ENCODE data around the gene POP4.
"Not testable (repeated sequence)": the region's sequence is repeated elsewhere in the genome, so short reads cannot be mapped to it uniquely, and the experiment has no call there.

The POP4 gene

DNA sequence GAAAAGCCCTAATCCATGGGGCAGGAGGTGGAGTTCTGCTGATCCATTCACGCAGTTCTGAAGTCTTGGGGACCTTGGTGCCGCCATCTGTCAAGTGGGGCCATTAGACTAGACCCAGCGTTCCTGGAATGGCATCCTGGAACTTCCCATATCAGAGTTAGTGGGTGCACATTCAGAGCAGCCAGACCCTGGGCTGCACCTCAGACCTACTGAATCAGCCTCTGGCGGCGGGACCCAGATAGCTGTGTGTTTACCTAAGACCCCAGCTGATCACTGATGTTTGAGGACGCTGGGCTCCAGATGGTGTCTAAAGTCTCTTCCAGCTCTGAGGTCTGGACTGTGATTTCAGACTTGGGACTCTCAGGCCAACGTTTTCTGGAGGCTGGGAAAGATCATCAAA lies 12.8 kb downstream of the POP4 start:
- Mint-ChIP-seq H3K36me3 (ENCODE audit: insufficient read depth) (peaks cover 27% of the 10 kb centered on the region), H3K27ac (ENCODE audit: low read depth) (no peak overlapping the region), H3K4me3 (no peak overlapping the region), H3K4me1 (peaks cover 59% of the 10 kb centered on the region), H3K27me3 (no peaks in the 10 kb centered on the region), H3K9me3 (no peaks in the 10 kb centered on the region)
- ATAC-seq (replicated peaks; ENCODE audit: extremely low read depth, poor library complexity, severe bottlenecking) (no peak), DNase-seq (ENCODE audit: low spot score in 2 of 2) (no peak)

DNA sequence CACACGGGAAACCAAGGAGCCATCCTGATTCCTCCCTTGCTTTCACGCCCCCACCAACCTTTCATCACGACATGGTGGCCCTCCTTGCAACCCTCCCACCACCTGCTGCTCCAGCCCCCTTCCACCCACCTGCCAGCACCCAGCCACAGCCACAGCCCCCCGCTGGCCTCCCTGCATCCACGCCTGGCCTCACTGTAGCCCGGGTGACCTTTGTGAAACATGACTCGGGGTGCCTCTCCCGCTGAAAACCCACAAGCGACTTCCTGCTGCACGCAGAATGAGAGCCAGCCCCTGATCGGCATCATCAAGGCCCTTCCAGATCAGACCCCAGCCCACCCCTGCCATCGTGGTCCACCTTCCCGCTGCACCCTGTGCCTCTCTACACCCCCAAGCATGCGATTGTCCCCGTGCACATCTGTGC lies 14.9 kb downstream of the POP4 start:
- Mint-ChIP-seq H3K4me1 (peaks cover 54% of the 10 kb centered on the region), H3K27me3 (no peaks in the 10 kb centered on the region), H3K4me3 (peak overlapping the region; percentile 84), H3K36me3 (ENCODE audit: insufficient read depth) (peaks cover 18% of the 10 kb centered on the region), H3K9me3 (no peaks in the 10 kb centered on the region), H3K27ac (ENCODE audit: low read depth) (peak overlapping the region; percentile 69)
- no peak for ATAC-seq (replicated peaks; ENCODE audit: extremely low read depth, poor library complexity, severe bottlenecking)
- no peak for DNase-seq (ENCODE audit: low spot score in 2 of 2)

DNA sequence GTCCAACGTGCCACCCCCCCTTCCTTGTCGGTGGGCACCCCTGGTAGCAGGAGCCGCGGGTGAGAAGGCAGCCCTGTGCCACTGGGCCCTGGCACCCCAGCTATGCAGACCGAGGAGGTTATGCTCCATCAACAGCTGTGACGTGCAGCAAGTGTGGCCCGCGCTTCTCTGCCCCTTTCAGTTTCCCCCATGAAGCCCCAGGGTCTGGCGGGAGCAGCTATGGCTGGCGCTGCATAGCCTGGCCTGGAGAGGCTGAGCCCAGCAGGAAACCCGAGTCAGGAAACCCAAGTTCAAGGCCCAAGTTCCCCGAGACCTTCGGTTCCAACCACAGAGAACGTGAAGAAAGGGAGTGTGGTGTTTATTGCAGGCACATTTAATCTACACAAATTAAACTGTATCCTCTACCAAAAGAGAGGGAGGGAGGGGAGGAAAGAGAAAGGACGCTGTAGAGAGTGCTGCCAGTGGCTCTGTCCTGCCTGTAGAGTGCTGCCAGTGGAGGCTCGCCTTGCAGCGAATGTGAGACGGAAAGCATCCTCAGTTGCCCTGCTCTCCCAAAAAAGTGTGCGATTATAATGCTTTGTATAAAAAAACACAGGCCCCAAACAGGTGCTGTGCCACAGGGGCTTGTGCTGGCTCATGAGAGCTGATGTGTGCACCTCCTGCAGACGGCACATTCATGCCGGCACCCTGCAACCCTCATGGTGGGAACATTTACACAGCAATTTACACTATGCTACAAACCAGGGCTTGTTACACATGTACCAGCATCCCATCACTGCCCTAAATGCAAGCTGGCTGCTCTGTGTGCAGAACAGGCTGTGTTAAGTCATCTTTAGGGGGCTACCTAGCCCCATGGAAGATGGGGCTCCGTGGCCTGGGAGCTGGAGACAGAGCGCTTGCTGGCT lies 16.3 kb downstream of the POP4 start:
- Mint-ChIP-seq H3K4me3 (peak overlapping the region; percentile 84), H3K4me1 (peaks cover 49% of the 10 kb centered on the region), H3K36me3 (ENCODE audit: insufficient read depth) (peaks cover 8% of the 10 kb centered on the region), H3K27me3 (no peaks in the 10 kb centered on the region), H3K9me3 (no peaks in the 10 kb centered on the region), H3K27ac (ENCODE audit: low read depth) (peak overlapping the region; percentile 88)
- peak; percentile 69 for ATAC-seq (replicated peaks; ENCODE audit: extremely low read depth, poor library complexity, severe bottlenecking)
- peak in 1 of 2 donors; percentile 37 for DNase-seq (ENCODE audit: low spot score in 2 of 2)

DNA sequence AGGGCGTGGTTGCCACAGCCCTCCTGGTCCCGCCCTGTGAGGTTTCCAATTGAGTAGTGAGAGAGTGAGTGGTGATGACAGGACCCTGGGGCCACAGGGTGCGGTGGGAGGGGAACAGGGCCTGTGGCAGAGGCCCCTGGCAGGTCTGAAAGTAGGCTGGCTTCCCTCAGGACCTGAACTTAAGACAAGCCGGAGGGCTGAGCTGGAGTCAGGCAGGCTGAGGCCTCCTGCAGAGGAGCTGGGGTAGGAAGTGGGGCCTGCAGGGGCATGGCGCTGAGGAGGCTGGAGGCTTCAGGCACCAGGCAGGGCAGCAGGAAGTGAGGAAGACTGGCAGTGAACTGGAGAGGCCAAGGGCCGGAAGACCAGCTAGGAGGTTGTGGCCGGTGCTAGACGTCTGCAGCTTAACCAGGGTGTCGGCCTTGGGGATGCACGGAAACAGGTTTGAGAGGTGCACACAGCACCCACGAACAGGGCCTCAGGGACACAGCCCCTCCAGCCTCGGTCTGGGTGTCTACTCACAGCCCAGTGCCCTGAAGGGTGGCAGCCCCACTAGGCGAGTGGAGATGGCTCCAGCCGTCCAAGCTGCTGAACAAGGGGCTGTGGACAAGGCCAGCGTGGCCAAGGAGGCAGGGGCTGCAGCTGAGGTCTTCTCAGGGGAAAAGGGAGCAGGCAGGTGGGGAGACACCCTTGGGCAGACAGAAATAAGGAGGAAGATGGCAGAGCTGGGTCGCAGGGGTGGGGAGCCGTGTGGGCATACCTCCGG lies 17.8 kb downstream of the POP4 start:
- Mint-ChIP-seq H3K4me1 (peaks cover 49% of the 10 kb centered on the region), H3K36me3 (ENCODE audit: insufficient read depth) (peaks cover 8% of the 10 kb centered on the region), H3K27ac (ENCODE audit: low read depth) (peak overlapping the region; percentile 97), H3K9me3 (no peaks in the 10 kb centered on the region), H3K4me3 (peak overlapping the region; percentile 84), H3K27me3 (no peaks in the 10 kb centered on the region)
- DNase-seq (ENCODE audit: low spot score in 2 of 2) (peak in 1 of 2 donors; percentile 24), ATAC-seq (replicated peaks; ENCODE audit: extremely low read depth, poor library complexity, severe bottlenecking) (peak; percentile 56)

DNA sequence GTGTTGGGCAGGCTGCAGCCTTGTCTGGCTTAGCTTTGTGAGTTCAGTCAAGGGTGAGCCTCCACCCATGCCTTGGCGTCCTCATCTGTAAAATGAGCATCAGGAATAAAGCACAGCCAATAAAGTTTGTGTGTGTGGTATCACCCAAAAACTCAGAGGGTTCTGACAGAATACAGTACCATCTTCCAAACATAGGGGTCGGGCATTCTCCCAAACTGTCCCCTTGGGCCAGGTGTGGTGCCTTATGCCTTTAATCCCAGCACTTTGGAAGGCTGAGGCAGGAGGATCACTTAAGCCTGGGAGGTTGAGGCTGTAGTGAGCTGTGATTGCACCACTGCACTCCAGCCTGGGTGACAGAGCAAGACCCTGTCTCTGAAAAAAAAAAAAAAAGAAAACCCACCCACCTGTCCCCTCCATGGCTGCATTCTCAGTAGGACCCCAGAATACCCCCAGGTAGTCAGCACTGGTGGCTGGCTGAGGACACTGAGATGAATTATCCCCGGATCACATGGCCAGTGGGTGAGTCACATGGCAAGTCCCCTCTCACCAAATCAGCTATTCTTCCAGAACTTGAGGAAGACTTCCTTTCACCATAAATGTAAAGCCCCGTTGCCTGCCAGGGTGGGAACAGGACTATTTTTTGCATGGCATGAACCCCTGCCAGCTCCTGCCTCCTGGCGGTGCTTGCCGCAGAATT lies 18.6 kb downstream of the POP4 start:
- H3K36me3 Mint-ChIP-seq (ENCODE audit: insufficient read depth) = peaks cover 8% of the 10 kb centered on the region
- H3K4me3 Mint-ChIP-seq = peak overlapping the region; percentile 84
- no peak for ATAC-seq (replicated peaks; ENCODE audit: extremely low read depth, poor library complexity, severe bottlenecking)
- DNase-seq (ENCODE audit: low spot score in 2 of 2) = no peak
- no peaks in the 10 kb centered on the region for H3K27me3 Mint-ChIP-seq
- peak overlapping the region; percentile 97 for H3K27ac Mint-ChIP-seq (ENCODE audit: low read depth)
- H3K4me1 Mint-ChIP-seq = peaks cover 49% of the 10 kb centered on the region
- H3K9me3 Mint-ChIP-seq = no peaks in the 10 kb centered on the region

DNA sequence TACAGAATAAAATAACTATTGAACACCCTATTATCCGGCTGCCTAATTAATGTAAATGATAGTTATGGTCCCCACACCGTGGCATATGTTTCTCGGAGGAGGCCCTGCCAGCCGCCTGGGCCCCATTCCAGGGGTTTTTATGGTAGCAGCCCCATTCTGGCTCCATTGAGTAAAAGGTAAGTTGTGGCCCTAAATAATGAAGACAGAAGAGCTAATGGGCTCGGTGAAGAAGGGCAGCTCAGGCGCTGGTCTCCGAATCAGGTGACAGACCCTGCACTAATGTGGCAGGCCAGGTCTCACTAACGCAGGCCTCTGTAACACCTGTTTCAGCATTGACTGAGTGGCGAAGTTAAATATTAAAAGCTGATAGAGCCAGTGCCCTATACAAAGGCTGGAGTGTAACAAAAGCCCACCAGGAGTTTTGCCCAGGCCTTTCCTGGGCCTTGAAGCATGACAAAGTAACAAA lies 19.1 kb downstream of the POP4 start:
- ATAC-seq (replicated peaks; ENCODE audit: extremely low read depth, poor library complexity, severe bottlenecking) = no peak
- Mint-ChIP-seq H3K4me1 (peaks cover 43% of the 10 kb centered on the region), H3K9me3 (no peaks in the 10 kb centered on the region), H3K27me3 (no peaks in the 10 kb centered on the region), H3K36me3 (ENCODE audit: insufficient read depth) (peaks cover 8% of the 10 kb centered on the region), H3K4me3 (no peak overlapping the region), H3K27ac (ENCODE audit: low read depth) (peak overlapping the region; percentile 97)
- DNase-seq (ENCODE audit: low spot score in 2 of 2) = no peak

DNA sequence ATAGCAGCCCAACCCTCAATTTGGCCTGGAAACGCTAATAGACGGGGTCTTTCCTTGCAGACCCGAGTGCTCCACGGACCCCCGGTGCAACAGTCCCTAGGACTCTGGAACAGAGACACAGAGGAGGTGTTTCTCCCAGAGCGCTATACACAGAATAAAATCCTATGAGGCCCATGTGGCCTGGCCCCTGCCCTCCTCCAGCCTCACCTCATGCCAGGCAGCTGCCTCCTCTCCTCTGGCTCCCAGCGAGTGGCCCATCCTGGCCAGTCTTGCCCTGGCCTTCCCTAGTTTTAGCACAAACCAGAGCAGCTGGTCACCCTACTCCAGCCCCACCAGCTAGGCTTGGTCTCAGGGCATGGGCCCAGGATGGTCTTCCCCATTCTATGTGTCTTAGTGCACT lies 20.3 kb downstream of the POP4 start:
- Mint-ChIP-seq H3K27ac (ENCODE audit: low read depth) (no peak overlapping the region), H3K9me3 (no peaks in the 10 kb centered on the region), H3K4me3 (no peak overlapping the region)

DNA sequence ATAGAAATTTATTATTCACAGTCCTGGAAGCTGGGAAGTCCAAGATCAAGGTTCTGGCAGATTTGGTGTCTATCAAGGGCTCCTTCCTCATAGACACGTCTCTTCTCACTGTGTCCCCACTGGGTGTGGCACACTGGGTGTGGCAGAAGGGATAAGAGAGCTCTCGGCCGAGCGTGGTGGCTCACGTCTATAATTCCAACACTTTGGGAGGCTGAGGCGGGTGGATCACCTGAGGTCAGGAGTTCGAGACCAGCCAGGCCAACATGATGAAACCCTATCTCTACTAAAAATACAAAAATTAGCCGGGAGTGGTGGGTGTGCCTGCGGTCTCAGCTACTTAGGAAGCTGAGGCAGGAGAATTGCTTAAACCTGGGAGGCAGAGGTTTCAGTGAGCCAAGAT lies 20.7 kb downstream of the POP4 start:
- not testable (repeated sequence) for H3K4me3 Mint-ChIP-seq; DNase-seq (ENCODE audit: low spot score in 2 of 2); H3K27me3 Mint-ChIP-seq; ATAC-seq (replicated peaks; ENCODE audit: extremely low read depth, poor library complexity, severe bottlenecking); H3K9me3 Mint-ChIP-seq; H3K36me3 Mint-ChIP-seq (ENCODE audit: insufficient read depth); H3K27ac Mint-ChIP-seq (ENCODE audit: low read depth)
- H3K4me1 Mint-ChIP-seq = peaks cover 27% of the 10 kb centered on the region

More for the DNA sequence above, 20.3 kb downstream of the POP4 start:
- ATAC-seq (replicated peaks; ENCODE audit: extremely low read depth, poor library complexity, severe bottlenecking) (no peak), DNase-seq (ENCODE audit: low spot score in 2 of 2) (no peak)
- H3K27me3 Mint-ChIP-seq = no peaks in the 10 kb centered on the region
- peaks cover 8% of the 10 kb centered on the region for H3K36me3 Mint-ChIP-seq (ENCODE audit: insufficient read depth)
- peaks cover 31% of the 10 kb centered on the region for H3K4me1 Mint-ChIP-seq

DNA sequence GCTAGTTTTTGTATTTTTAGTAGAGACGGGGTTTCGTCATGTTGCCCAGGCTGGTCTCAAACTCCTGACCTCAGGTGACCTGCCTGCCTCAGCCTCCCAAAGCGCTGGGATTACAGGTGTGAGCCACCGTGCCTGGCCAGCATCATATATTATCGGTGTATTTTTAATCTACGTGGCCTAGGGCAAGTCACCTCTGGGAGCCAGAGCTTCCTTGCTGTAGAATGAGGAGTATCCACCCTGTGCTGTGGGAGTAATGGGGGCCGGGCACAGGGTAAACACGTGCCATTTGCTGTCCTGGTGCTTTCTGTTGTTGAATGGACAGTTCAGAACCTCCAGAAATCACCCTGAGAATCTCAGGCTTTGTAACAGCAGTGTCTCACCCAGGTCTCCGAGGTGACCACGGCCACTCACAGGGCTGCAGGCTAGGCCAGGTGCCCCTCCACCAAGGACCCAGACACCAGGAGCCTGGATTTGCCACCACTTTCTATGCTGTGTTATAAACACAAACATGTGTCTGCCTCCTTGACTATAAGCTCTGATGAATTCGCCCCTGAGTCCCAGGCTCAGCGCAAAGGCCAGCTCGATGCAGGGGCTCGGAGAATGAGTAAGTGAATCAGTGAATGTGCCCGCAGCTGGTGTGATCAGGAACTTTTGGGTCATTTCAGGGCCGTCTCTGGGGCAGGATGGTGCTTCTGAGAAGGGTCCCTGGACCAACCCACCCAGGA lies 22.7 kb downstream of the POP4 start:
- Mint-ChIP-seq H3K27me3 (no peaks in the 10 kb centered on the region), H3K27ac (ENCODE audit: low read depth) (no peak overlapping the region), H3K4me1 (peaks cover 8% of the 10 kb centered on the region), H3K9me3 (no peaks in the 10 kb centered on the region), H3K36me3 (ENCODE audit: insufficient read depth) (peaks cover 4% of the 10 kb centered on the region), H3K4me3 (no peak overlapping the region)
- ATAC-seq (replicated peaks; ENCODE audit: extremely low read depth, poor library complexity, severe bottlenecking) (no peak), DNase-seq (ENCODE audit: low spot score in 2 of 2) (no peak)

DNA sequence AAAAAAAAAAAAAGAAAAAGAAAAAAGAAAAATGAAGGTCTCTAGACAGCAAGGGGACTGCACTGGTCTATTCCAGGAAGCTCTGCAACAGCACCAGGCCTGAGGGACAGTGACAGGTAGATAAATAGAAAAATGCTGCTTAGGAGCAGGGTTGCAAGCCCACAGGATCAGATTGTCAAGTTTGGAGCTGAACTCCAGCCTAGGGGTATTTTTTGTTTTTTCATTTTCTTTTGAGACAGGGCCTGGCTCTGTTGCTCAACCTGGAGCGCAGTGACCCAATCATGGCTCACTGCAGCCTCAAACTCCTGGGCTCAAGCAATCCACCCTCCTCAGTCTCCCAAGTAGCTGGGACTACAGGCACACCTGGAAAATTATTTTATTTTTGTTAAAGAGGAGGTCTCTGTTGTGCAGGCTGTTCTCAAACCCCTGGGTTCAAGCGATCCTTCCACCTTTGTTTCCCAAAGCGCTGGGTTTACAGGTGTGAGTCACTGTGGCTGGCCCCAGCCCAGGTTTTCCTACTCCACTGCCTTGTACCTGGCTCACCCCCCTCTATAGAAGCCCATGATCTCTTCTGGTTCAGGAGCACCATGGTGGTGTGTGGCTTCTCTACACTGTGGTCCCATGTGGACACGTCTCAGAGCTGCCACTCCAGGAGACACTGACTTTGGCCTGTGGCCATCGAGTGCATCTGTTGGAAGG lies 23.9 kb downstream of the POP4 start:
- Mint-ChIP-seq H3K9me3 (no peaks in the 10 kb centered on the region), H3K4me3 (no peak overlapping the region), H3K27ac (ENCODE audit: low read depth) (no peak overlapping the region), H3K36me3 (ENCODE audit: insufficient read depth) (peaks cover under 1% of the 10 kb centered on the region), H3K27me3 (no peaks in the 10 kb centered on the region), H3K4me1 (no peaks in the 10 kb centered on the region)
- DNase-seq (ENCODE audit: low spot score in 2 of 2) = no peak
- ATAC-seq (replicated peaks; ENCODE audit: extremely low read depth, poor library complexity, severe bottlenecking) = no peak

DNA sequence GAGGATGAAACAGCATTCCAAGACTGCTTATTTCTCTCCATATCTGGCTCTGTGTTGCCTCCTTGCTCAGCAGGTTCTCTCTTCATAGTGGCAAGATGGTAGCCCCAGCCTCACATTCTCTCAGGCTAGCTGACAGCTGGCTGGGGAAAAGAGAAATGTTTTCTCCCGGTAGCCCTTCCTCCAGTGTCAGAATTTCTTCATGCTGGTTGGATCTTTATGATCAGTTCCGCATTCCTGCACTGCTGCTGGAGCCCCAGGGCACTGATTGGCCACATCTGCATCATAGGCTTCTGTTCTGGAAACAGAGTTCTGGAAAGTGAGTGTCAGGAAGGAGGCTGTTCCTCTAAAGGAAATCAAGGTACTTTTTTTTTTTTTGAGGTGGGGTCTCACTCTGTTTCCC lies 24.6 kb downstream of the POP4 start:
- H3K4me3 Mint-ChIP-seq = no peak overlapping the region
- no peaks in the 10 kb centered on the region for H3K27me3 Mint-ChIP-seq
- no peaks in the 10 kb centered on the region for H3K36me3 Mint-ChIP-seq (ENCODE audit: insufficient read depth)
- no peak overlapping the region for H3K27ac Mint-ChIP-seq (ENCODE audit: low read depth)
- ATAC-seq (replicated peaks; ENCODE audit: extremely low read depth, poor library complexity, severe bottlenecking) (no peak), DNase-seq (ENCODE audit: low spot score in 2 of 2) (no peak)
- no peaks in the 10 kb centered on the region for H3K9me3 Mint-ChIP-seq
- H3K4me1 Mint-ChIP-seq = no peaks in the 10 kb centered on the region
